Ishikawa (cell line): ENCODE data around the gene UGT1A9.

Source experiments
- CEBPB ChIP-seq: IDR thresholded peaks from 2 replicates; pipeline ENCODE4 v1.6.1; 2012
- CREB1 ChIP-seq: IDR thresholded peaks from 2 replicates; pipeline ENCODE4 v1.6.1; 2012; ENCODE audit warnings: low read depth
- EP300 ChIP-seq: IDR thresholded peaks from 2 replicates; pipeline ENCODE4 v1.6.1; 2012; ENCODE audit warnings: borderline replicate concordance
- NFIC ChIP-seq: IDR thresholded peaks from 2 replicates; pipeline ENCODE4 v1.6.1; 2012
- TAF1 ChIP-seq: IDR thresholded peaks from 2 replicates; pipeline ENCODE4 v1.6.1; 2012; ENCODE audit warnings: low read depth, mild to moderate bottlenecking
- TF ChIP-seq, protein P1 (sequence below): IDR thresholded peaks from 2 replicates; pipeline ENCODE4 v1.6.1; 2012; ENCODE audit warnings: low read depth, mild to moderate bottlenecking

DNA sequence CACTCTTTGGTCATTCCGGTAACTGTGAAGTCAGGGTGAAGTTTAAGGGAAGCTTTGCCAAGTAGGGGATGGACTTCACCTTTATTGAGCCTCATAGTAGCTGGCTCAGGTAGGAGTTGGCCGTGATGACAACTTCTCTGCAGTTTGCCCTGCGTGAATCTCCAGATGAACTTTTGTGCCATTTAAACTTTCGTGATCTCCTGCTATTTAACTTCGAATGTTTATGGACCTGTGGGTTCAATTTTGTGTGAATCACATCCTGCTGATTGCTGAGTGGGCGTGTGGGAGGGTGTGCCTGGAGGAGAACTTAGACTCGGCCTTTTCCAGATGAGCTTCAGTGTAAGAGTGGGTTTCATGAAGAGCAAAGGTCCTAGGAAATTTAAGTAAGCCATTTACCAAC lies 92.6 kb downstream of the UGT1A9 start:
- TF ChIP-seq CEBPB, result no peak
- TF ChIP-seq, protein P1, sequence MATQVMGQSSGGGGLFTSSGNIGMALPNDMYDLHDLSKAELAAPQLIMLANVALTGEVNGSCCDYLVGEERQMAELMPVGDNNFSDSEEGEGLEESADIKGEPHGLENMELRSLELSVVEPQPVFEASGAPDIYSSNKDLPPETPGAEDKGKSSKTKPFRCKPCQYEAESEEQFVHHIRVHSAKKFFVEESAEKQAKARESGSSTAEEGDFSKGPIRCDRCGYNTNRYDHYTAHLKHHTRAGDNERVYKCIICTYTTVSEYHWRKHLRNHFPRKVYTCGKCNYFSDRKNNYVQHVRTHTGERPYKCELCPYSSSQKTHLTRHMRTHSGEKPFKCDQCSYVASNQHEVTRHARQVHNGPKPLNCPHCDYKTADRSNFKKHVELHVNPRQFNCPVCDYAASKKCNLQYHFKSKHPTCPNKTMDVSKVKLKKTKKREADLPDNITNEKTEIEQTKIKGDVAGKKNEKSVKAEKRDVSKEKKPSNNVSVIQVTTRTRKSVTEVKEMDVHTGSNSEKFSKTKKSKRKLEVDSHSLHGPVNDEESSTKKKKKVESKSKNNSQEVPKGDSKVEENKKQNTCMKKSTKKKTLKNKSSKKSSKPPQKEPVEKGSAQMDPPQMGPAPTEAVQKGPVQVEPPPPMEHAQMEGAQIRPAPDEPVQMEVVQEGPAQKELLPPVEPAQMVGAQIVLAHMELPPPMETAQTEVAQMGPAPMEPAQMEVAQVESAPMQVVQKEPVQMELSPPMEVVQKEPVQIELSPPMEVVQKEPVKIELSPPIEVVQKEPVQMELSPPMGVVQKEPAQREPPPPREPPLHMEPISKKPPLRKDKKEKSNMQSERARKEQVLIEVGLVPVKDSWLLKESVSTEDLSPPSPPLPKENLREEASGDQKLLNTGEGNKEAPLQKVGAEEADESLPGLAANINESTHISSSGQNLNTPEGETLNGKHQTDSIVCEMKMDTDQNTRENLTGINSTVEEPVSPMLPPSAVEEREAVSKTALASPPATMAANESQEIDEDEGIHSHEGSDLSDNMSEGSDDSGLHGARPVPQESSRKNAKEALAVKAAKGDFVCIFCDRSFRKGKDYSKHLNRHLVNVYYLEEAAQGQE, result no peak
- no peak for TF ChIP-seq NFIC
- no peak for TF ChIP-seq TAF1
- no peak for TF ChIP-seq EP300
- no peak for TF ChIP-seq CREB1
